HG03095 (cell line): ENCODE data around the gene TMEM63A.
"Not testable (repeated sequence)": the region's sequence is repeated elsewhere in the genome, so short reads cannot be mapped to it uniquely, and the experiment has no call there.

Experiments used
- ATAC-seq: cut with Tn5 transposase; IDR thresholded peaks from one replicate; pipeline ENCODE4 v1.9.1; 2021; ENCODE audit warnings: moderate library complexity; ENCODE audit not compliant: unreplicated experiment

TMEM63A gene

DNA sequence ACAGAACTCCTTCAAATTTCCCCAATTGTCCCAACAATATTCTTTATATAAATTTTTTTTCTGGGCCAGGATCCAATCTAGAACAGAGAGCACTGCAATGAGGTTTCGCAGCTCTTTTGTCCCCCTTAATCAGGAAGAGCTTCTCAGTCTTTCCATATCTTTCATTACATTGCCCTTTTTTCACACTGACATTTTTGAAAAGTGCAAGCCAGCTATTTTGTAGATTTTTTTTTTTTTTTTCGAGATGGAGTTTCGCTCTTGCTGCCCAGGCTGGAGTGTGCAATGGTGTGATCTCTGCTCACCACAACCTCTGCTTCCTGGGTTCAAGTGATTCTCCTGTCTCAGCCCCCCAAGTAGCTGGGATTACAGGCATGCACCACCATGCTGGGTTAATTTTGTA is 75.4 kb downstream of the TMEM63A start:
- not testable (repeated sequence) for ATAC-seq

DNA sequence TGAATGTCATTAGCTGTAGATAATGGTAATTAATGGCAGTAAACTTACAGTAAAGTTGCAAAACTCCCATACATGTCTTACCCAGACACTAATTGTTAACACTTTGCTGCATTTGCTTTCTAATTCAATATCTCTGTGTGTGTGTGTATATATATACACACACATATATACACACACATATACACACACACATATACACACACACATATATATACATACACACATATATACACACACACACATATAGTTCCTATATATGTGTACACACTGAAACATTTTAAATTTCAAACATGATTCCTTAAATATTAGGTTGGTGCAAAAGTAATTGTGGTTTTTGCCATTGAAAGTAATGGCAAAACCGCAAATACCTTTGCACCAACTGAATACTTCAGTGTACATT is 75.9 kb downstream of the TMEM63A start:
- no peak for ATAC-seq

GRCh38 chr1:225801146-225801545 is 81.0 kb downstream of the TMEM63A start:
- ATAC-seq: not testable (repeated sequence)

DNA sequence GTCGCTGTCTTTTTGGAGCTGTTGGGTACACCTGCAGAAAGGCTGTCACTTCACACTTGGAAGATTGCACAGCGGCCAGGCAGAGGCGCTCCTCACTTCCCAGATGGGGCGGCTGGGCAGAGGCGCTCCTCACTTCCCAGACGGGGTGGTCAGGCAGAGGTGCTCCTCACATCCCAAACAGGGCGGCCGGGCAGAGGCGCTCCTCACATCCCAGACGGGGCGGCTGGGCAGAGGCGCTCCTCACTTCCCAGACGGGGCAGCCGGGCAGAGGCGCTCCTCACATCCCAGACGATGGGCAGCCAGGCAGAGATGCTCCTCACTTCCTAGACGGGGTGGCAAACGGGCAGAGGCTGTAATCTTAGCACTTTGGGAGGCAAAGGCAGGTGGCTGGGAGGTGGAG is 86.1 kb downstream of the TMEM63A start:
- not testable (repeated sequence) for ATAC-seq
